A549 (cell line): ENCODE data around the gene PPME1. TPM values are rescaled to one million over a fixed set of nuclear protein-coding genes. Genes with fewer than 3 reads are reported as not detected.

Experiments
- ATAC-seq, 2 experiments: fragments of 200-7000 bp in 1 of 2; fragments of >200 bp in 1 of 2; cut with Nextera tagmentation in 1 of 2; cut with Tn5 transposase in 1 of 2; 3 replicates each; pipeline versions ENCODE4 v1.8.0 to v1.9.1; 2018 to 2020; ENCODE audit warnings: mild to moderate bottlenecking in 1 of 2, moderate library complexity in 1 of 2
- CTCF ChIA-PET: fragments of 300-600 bp; sonication (Branson Sonifier 250); formaldehyde crosslinking; extraction: SDS; loops from one replicate; lab custom pipeline; 2021; ENCODE audit warnings: antibody characterized with exemption, inconsistent platforms; lab: Yijun Ruan, JAX
- POLR2A ChIA-PET: fragments of 350-600 bp; formaldehyde crosslinking; extraction: SDS; loops from one replicate; lab custom pipeline; 2021; ENCODE audit warnings: antibody characterized with exemption, inconsistent platforms; lab: Yijun Ruan, JAX
- DNase-seq, 2 experiments: peaks; one replicate each; pipeline versions ENCODE4 v3.0.0 to v3.0.0-alpha.2; 2011 to 2016; ENCODE audit warnings: low read depth in 1 of 2, low spot score in 1 of 2
- FAIRE-seq: peaks from 2 replicates; lab custom pipeline; 2011; peaks lifted over from hg19 to GRCh38; lab: Jason Lieb, UNC
- H3K27ac ChIP-seq, 2 experiments: fragments of >200 bp; sonication (Bioruptor Twin); formaldehyde crosslinking; 3 replicates each; pipeline ENCODE4 v1.5.1; 2016 to 2017
- H3K4me1 ChIP-seq: fragments of >200 bp; sonication (Bioruptor Twin); formaldehyde crosslinking; 3 replicates; pipeline ENCODE4 v1.6.1; 2016
- H3K4me2 ChIP-seq: fragments of >200 bp; sonication (Bioruptor Twin); formaldehyde crosslinking; 3 replicates; pipeline ENCODE4 v1.6.1; 2016
- H3K4me3 ChIP-seq: fragments of >200 bp; sonication (Bioruptor Twin); formaldehyde crosslinking; 3 replicates; pipeline ENCODE4 v1.5.1; 2016
- H3K9me3 ChIP-seq: fragments of >200 bp; sonication (Bioruptor Twin); formaldehyde crosslinking; 3 replicates; pipeline ENCODE4 v1.6.1; 2016
- CEBPB ChIP-seq, 2 experiments: fragments of >200 bp in 1 of 2; sonication (Bioruptor Twin) in 1 of 2; formaldehyde crosslinking in 1 of 2; IDR thresholded peaks; 2 replicates each; pipeline ENCODE4 v1.6.1; 2012 to 2016
- CHD2 ChIP-seq: fragments of 150-350 bp; IDR thresholded peaks from 2 replicates; pipeline ENCODE4 v1.6.1; 2014; ENCODE audit warnings: low read length; ENCODE audit not compliant: partially characterized antibody
- EHMT2 ChIP-seq: fragments of 200-600 bp; sonication (generic); IDR thresholded peaks from 2 replicates; pipeline ENCODE4 v1.6.1; 2016; ENCODE audit warnings: antibody characterized with exemption, low read depth, mild to moderate bottlenecking, moderate library complexity
- HOXA7 ChIP-seq: fragments of 250-450 bp; sonication (Bioruptor Pico); IDR thresholded peaks from 2 replicates; pipeline ENCODE4 v1.5.0; 2020; ENCODE audit warnings: mild to moderate bottlenecking, moderate library complexity
- HOXB5 ChIP-seq: fragments of 250-450 bp; sonication (Bioruptor Pico); IDR thresholded peaks from 2 replicates; pipeline ENCODE4 v1.5.0; 2020; ENCODE audit warnings: mild to moderate bottlenecking, moderate library complexity
- JUN ChIP-seq, 2 experiments: fragments of >200 bp; sonication (Bioruptor Twin); formaldehyde crosslinking; IDR thresholded peaks; 2 replicates in 1 of 2; 3 replicates in 1 of 2; pipeline ENCODE4 v1.6.1; 2016 to 2017
- KDM5A ChIP-seq: fragments of 200-600 bp; sonication (generic); IDR thresholded peaks from 2 replicates; pipeline ENCODE4 v1.6.1; 2016; ENCODE audit warnings: antibody characterized with exemption, mild to moderate bottlenecking
- MAX ChIP-seq: IDR thresholded peaks from 2 replicates; pipeline ENCODE4 v1.6.1; 2012
- MYC ChIP-seq: IDR thresholded peaks from 2 replicates; pipeline ENCODE4 v1.6.1; 2012; ENCODE audit warnings: mild to moderate bottlenecking, inconsistent platforms, low read length, improper control_type of control experiment, borderline replicate concordance
- NPAS2 ChIP-seq: fragments of 250-450 bp; sonication (Bioruptor Pico); IDR thresholded peaks from 2 replicates; pipeline ENCODE4 v1.8.0; 2022; ENCODE audit warnings: mild to moderate bottlenecking, moderate library complexity, borderline replicate concordance
- POLR2A ChIP-seq: IDR thresholded peaks from 2 replicates; pipeline ENCODE4 v1.6.1; 2012; ENCODE audit warnings: mild to moderate bottlenecking, low read length
- RAD21 ChIP-seq, 2 experiments: fragments of >200 bp in 1 of 2; sonication (Bioruptor Twin) in 1 of 2; formaldehyde crosslinking in 1 of 2; IDR thresholded peaks in 1 of 2; conservative IDR thresholded peaks in 1 of 2; 2 replicates in 1 of 2; 3 replicates in 1 of 2; pipeline ENCODE4 v1.6.1; 2012 to 2018; ENCODE audit warnings: inconsistent platforms in 1 of 2
- REST ChIP-seq: fragments of 200-600 bp; sonication (generic); IDR thresholded peaks from 2 replicates; pipeline ENCODE4 v1.6.1; 2016; ENCODE audit warnings: antibody characterized with exemption, mild to moderate bottlenecking, moderate library complexity
- TFCP2L1 ChIP-seq: fragments of 250-450 bp; sonication (Bioruptor Pico); IDR thresholded peaks from 2 replicates; pipeline ENCODE4 v1.5.0; 2021; ENCODE audit warnings: mild to moderate bottlenecking
- USF2 ChIP-seq: fragments of 450-650 bp; IDR thresholded peaks from 2 replicates; pipeline ENCODE4 v1.6.1; 2014; ENCODE audit warnings: antibody characterized with exemption
- WGBS: methylation state at CpG from one replicate; pipeline ENCODE4 v1.1.6; 2017; ENCODE audit errors: missing lambda C conversion rate; 5-methylcytosine and 5-hydroxymethylcytosine counted together
- polyA plus RNA-seq, 4 experiments: library from polyadenylated mRNA; depleted of rRNA in 3 of 4; stranded (reverse); fragments of >200 nt; fragmentation: RNase III in 1 of 4; extraction: RNeasy Plus Mini Kit Qiagen cat#74134 plus additional on column Dnase treatment in 1 of 4; gene quantifications; 2 replicates in 3 of 4; 3 replicates in 1 of 4; pipeline ENCODE4 v1.2.3, GENCODE V29; 2011 to 2017

Gene PPME1
- polyA plus RNA-seq, 2 of the 4 experiments (the other 2 are of a cell fraction) = 82.6 to 89.8 TPM

- ChIA-PET CTCF (interaction anchor here (0.6 to 1.0 kb wide), 3 partner anchors 218 to 548 kb away, joined by 3 read pairs; no protein-coding TSS in a partner anchor), POLR2A (no interaction called here)
- DNase-seq (no peak), ATAC-seq (no peak), FAIRE-seq (no peak)
- H3K9me3 ChIP-seq = no peaks in the 10 kb centered on the region
- no peak overlapping the region for H3K27ac ChIP-seq
- H3K4me2 ChIP-seq = no peak overlapping the region
- H3K4me3 ChIP-seq = no peak overlapping the region
- H3K4me1 ChIP-seq = no peaks in the 10 kb centered on the region
- 95% methylated on average over 1 of the region's 1 CpG for WGBS
- TF ChIP-seq POLR2A (no peak), HOXA7 (no peak), KDM5A (no peak), NPAS2 (CRISPR knock-in tag) (no peak), JUN (IDR thresholded peaks at IDR 0.05) (no peak), USF2 (no peak)
These were observed 33.6 kb downstream of the PPME1 start for GRCh38 chr11:74204701-74205100.

- FAIRE-seq = no peak
- TF ChIP-seq MYC (no peak), TFCP2L1 (CRISPR knock-in tag) (no peak), CHD2 (no peak)
- DNase-seq = no peak
- H3K4me3 ChIP-seq = no peak overlapping the region
- H3K4me1 ChIP-seq = no peaks in the 10 kb centered on the region
- WGBS = 100% methylated on average over 1 of the region's 1 CpG
- ATAC-seq = no peak
- ChIA-PET CTCF (interaction anchor here (0.6 to 1.0 kb wide), 2 partner anchors 219 to 533 kb away, joined by 3 read pairs; no protein-coding TSS in a partner anchor), POLR2A (no interaction called here)
- H3K4me2 ChIP-seq = no peak overlapping the region
- H3K9me3 ChIP-seq = no peaks in the 10 kb centered on the region
- H3K27ac ChIP-seq = no peak overlapping the region
These were observed 34.1 kb downstream of the PPME1 start for GRCh38 chr11:74205181-74205580.

- H3K4me2 ChIP-seq = no peak overlapping the region
- no peak overlapping the region for H3K4me3 ChIP-seq
- ATAC-seq (no peak), DNase-seq (no peak), FAIRE-seq (no peak)
- no peaks in the 10 kb centered on the region for H3K9me3 ChIP-seq
- no peak overlapping the region for H3K27ac ChIP-seq
- TF ChIP-seq HOXA7 (no peak), HOXB5 (no peak), CEBPB (IDR thresholded peaks at IDR 0.05) (no peak)
- ChIA-PET CTCF (no interaction called here), POLR2A (no interaction called here)
- no peaks in the 10 kb centered on the region for H3K4me1 ChIP-seq
- WGBS = 92% methylated on average over 1 of the region's 1 CpG
These were observed 35.7 kb downstream of the PPME1 start for GRCh38 chr11:74206746-74207145.

DNA sequence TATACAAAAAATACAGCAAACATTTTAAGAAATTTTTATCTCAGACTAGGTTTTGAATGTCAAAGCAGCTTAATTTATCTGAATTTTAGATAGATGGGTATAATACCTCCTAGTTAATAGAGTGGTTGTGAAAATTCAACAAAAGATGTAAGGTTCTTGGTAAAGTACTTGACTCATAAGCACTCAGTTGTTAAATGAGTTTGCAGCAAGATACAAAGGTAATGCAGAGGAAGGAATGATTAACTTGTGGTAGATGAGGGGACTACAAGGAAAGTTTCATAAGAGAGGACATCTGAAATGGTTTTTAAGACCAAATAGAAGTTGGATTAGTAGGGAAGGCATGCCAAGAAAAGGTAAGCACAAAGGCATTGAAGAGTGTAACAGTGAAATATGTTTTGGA lies 37.4 kb downstream of the PPME1 start:
- Histone ChIP-seq H3K4me2 (no peak overlapping the region), H3K9me3 (no peaks in the 10 kb centered on the region), H3K4me1 (no peaks in the 10 kb centered on the region), H3K4me3 (no peak overlapping the region), H3K27ac (no peak overlapping the region)
- no peak for ATAC-seq
- POLR2A ChIA-PET = no interaction called here
- FAIRE-seq = no peak
- TF ChIP-seq RAD21 (conservative IDR thresholded peaks at IDR 0.05 in 1 of 2, IDR thresholded peaks at IDR 0.05 in 1 of 2) (no peak), REST (no peak), NPAS2 (CRISPR knock-in tag) (no peak), MAX (no peak), EHMT2 (no peak)
- DNase-seq = no peak
- CTCF ChIA-PET = interaction anchor here (1.0 to 1.1 kb wide), 2 partner anchors 13 to 248 kb away, joined by 3 read pairs; no protein-coding TSS in a partner anchor
